ENCODE results near the gene G3BP1. TPM values are rescaled to one million over a fixed set of nuclear protein-coding genes. Genes with fewer than 3 reads are reported as not detected.
"Not testable (repeated sequence)": the region's sequence is repeated elsewhere in the genome, so short reads cannot be mapped to it uniquely, and the experiment has no call there.

Gene G3BP1
- total RNA-seq, 1 donor from 2014 or later = 213 TPM

GRCh38 chr5:151829370-151829769 is 57.6 kb downstream of the G3BP1 start:
- Mint-ChIP-seq H3K4me3 (ENCODE audit: unreplicated experiment) (no peak overlapping the region), H3K27ac (ENCODE audit: unreplicated experiment) (no peak overlapping the region), H3K9me3 (ENCODE audit: unreplicated experiment) (peaks cover 26% of the 10 kb centered on the region), H3K4me1 (ENCODE audit: unreplicated experiment) (peaks cover 4% of the 10 kb centered on the region), H3K27me3 (ENCODE audit: unreplicated experiment) (peaks cover 1% of the 10 kb centered on the region), H3K36me3 (ENCODE audit: low read depth, unreplicated experiment) (peaks cover 24% of the 10 kb centered on the region)
- TF ChIP-seq CTCF (IDR thresholded peaks at IDR 0.05; ENCODE audit: unreplicated experiment) = no peak
- DNase-seq (ENCODE audit: low spot score) = no peak

- DNase-seq (ENCODE audit: low spot score); H3K27ac Mint-ChIP-seq (ENCODE audit: unreplicated experiment); H3K27me3 Mint-ChIP-seq (ENCODE audit: unreplicated experiment); H3K4me3 Mint-ChIP-seq (ENCODE audit: unreplicated experiment); H3K4me1 Mint-ChIP-seq (ENCODE audit: unreplicated experiment): not testable (repeated sequence)
- Mint-ChIP-seq H3K36me3 (ENCODE audit: low read depth, unreplicated experiment) (peaks cover 25% of the 10 kb centered on the region), H3K9me3 (ENCODE audit: unreplicated experiment) (peaks cover 40% of the 10 kb centered on the region)
These were observed 61.1 kb downstream of the G3BP1 start for GRCh38 chr5:151832843-151833242.

- no peak overlapping the region for H3K27ac Mint-ChIP-seq (ENCODE audit: unreplicated experiment)
- DNase-seq (ENCODE audit: low spot score) = no peak
- H3K4me3 Mint-ChIP-seq (ENCODE audit: unreplicated experiment) = no peak overlapping the region
- no peak for TF ChIP-seq CTCF (IDR thresholded peaks at IDR 0.05; ENCODE audit: unreplicated experiment)
- H3K4me1 Mint-ChIP-seq (ENCODE audit: unreplicated experiment) = no peaks in the 10 kb centered on the region
- H3K9me3 Mint-ChIP-seq (ENCODE audit: unreplicated experiment) = no peaks in the 10 kb centered on the region
- H3K36me3 Mint-ChIP-seq (ENCODE audit: low read depth, unreplicated experiment) = no peaks in the 10 kb centered on the region
- no peaks in the 10 kb centered on the region for H3K27me3 Mint-ChIP-seq (ENCODE audit: unreplicated experiment)
These were observed 75.0 kb downstream of the G3BP1 start for GRCh38 chr5:151846765-151847164.

GRCh38 chr5:151847871-151848270 is 76.1 kb downstream of the G3BP1 start:
- Mint-ChIP-seq H3K27me3 (ENCODE audit: unreplicated experiment) (no peaks in the 10 kb centered on the region), H3K9me3 (ENCODE audit: unreplicated experiment) (no peaks in the 10 kb centered on the region), H3K4me1 (ENCODE audit: unreplicated experiment) (no peaks in the 10 kb centered on the region), H3K4me3 (ENCODE audit: unreplicated experiment) (no peak overlapping the region), H3K27ac (ENCODE audit: unreplicated experiment) (no peak overlapping the region), H3K36me3 (ENCODE audit: low read depth, unreplicated experiment) (no peaks in the 10 kb centered on the region)
- no peak for TF ChIP-seq CTCF (IDR thresholded peaks at IDR 0.05; ENCODE audit: unreplicated experiment)
- DNase-seq (ENCODE audit: low spot score) = no peak

- Mint-ChIP-seq H3K36me3 (ENCODE audit: low read depth, unreplicated experiment) (no peaks in the 10 kb centered on the region), H3K27me3 (ENCODE audit: unreplicated experiment) (no peaks in the 10 kb centered on the region), H3K9me3 (ENCODE audit: unreplicated experiment) (no peaks in the 10 kb centered on the region), H3K4me3 (ENCODE audit: unreplicated experiment) (no peak overlapping the region), H3K4me1 (ENCODE audit: unreplicated experiment) (no peaks in the 10 kb centered on the region), H3K27ac (ENCODE audit: unreplicated experiment) (no peak overlapping the region)
- DNase-seq (ENCODE audit: low spot score) = no peak
- no peak for TF ChIP-seq CTCF (IDR thresholded peaks at IDR 0.05; ENCODE audit: unreplicated experiment)
These were observed 83.9 kb downstream of the G3BP1 start for GRCh38 chr5:151855701-151856100.

- H3K27me3 Mint-ChIP-seq (ENCODE audit: unreplicated experiment) = peaks cover 1% of the 10 kb centered on the region
- no peaks in the 10 kb centered on the region for H3K9me3 Mint-ChIP-seq (ENCODE audit: unreplicated experiment)
- no peak for DNase-seq (ENCODE audit: low spot score)
- H3K4me3 Mint-ChIP-seq (ENCODE audit: unreplicated experiment) = no peak overlapping the region
- H3K27ac Mint-ChIP-seq (ENCODE audit: unreplicated experiment) = no peak overlapping the region
- no peak for TF ChIP-seq CTCF (IDR thresholded peaks at IDR 0.05; ENCODE audit: unreplicated experiment)
- H3K4me1 Mint-ChIP-seq (ENCODE audit: unreplicated experiment) = no peaks in the 10 kb centered on the region
- no peaks in the 10 kb centered on the region for H3K36me3 Mint-ChIP-seq (ENCODE audit: low read depth, unreplicated experiment)
These were observed 85.1 kb downstream of the G3BP1 start for GRCh38 chr5:151856861-151857260.

- not testable (repeated sequence) for H3K36me3 Mint-ChIP-seq (ENCODE audit: low read depth, unreplicated experiment); H3K27ac Mint-ChIP-seq (ENCODE audit: unreplicated experiment)
These were observed 89.1 kb downstream of the G3BP1 start for GRCh38 chr5:151860867-151861266.

More at GRCh38 chr5:151860867-151861266, 89.1 kb downstream of the G3BP1 start:
- not testable (repeated sequence) for H3K27me3 Mint-ChIP-seq (ENCODE audit: unreplicated experiment); H3K9me3 Mint-ChIP-seq (ENCODE audit: unreplicated experiment); DNase-seq (ENCODE audit: low spot score); H3K4me3 Mint-ChIP-seq (ENCODE audit: unreplicated experiment); H3K4me1 Mint-ChIP-seq (ENCODE audit: unreplicated experiment)
